Activated CD8-positive, alpha-beta memory T cell treated with anti-CD3 and anti-CD28 coated beads for 1 hour (primary cell): Measurements from ENCODE around the gene TIGD4.

Experiments used
- DNase-seq, 2 donors: peaks; one replicate each; pipeline ENCODE4 v3.0.0-alpha.2; 2020; ENCODE audit warnings: low read depth in 1 of 2; ENCODE audit errors: extremely low read depth in 1 of 2

TIGD4 gene

DNA sequence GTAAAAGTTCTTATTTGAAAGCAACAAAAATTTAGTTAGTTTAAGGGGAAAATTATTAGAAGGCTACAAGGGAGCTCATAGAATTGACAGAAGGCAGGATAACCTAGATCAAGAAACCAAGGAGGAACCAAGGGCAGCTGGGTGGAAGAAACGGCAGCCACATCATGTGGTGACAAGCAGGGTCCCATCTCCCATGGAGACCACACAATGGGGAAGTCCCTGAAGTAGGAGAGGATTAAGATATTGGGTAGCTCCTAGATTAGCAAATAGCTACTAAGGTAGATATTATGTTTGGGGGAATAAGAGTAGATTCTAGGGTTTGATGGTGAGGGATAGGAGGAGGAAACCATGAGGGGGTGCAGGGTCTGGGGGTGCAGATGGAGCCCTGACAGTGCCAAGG, 51.7 kb downstream of the TIGD4 start:
- no peak for DNase-seq

GRCh38 chr4:152724494-152724893, 55.0 kb downstream of the TIGD4 start:
- DNase-seq: no peak

- DNase-seq: no peak
These were observed 56.3 kb downstream of the TIGD4 start for GRCh38 chr4:152723236-152723635.

GRCh38 chr4:152719801-152720556, 59.6 kb downstream of the TIGD4 start:
- no peak for DNase-seq
